ENCODE data around the gene CDC16.

CDC16 gene

GRCh38 chr13:114211446-114212157 lies 23.1 kb upstream of the CDC16 start:
- H3K36me3 ChIP-seq (replicated peaks): no peaks in the 10 kb centered on the region
- TF ChIP-seq CTCF (IDR thresholded peaks at IDR 0.05; ENCODE audit: low read depth, low read length, missing control alignments): no peak
- no peak overlapping the region for H3K27ac ChIP-seq
- in situ Hi-C loops (cut with HindIII; ENCODE audit: low pct_ligation_motif_present, low sequenced_read_pairs): no loop called here
- DNase-seq: no peak
- H3K4me3 ChIP-seq (ENCODE audit: low read depth, low read length): no peak overlapping the region
- no peaks in the 10 kb centered on the region for H3K27me3 ChIP-seq (replicated peaks)

- peak; percentile 47 for DNase-seq
- in situ Hi-C loops (cut with HindIII; ENCODE audit: low pct_ligation_motif_present, low sequenced_read_pairs): no loop called here
- Histone ChIP-seq H3K27me3 (replicated peaks) (no peaks in the 10 kb centered on the region), H3K27ac (no peak overlapping the region), H3K36me3 (replicated peaks) (no peaks in the 10 kb centered on the region), H3K4me3 (ENCODE audit: low read depth, low read length) (no peak overlapping the region)
- TF ChIP-seq CTCF (IDR thresholded peaks at IDR 0.05; ENCODE audit: low read depth, low read length, missing control alignments): no peak
These were observed 22.6 kb upstream of the CDC16 start for GRCh38 chr13:114212158-114212495.

GRCh38 chr13:114213980-114214379 lies 20.7 kb upstream of the CDC16 start:
- in situ Hi-C loops (cut with HindIII; ENCODE audit: low pct_ligation_motif_present, low sequenced_read_pairs): no loop called here
- TF ChIP-seq CTCF (IDR thresholded peaks at IDR 0.05; ENCODE audit: low read depth, low read length, missing control alignments): no peak
- no peaks in the 10 kb centered on the region for H3K36me3 ChIP-seq (replicated peaks)
- H3K27ac ChIP-seq: no peak overlapping the region
- DNase-seq: no peak
- H3K27me3 ChIP-seq (replicated peaks): no peaks in the 10 kb centered on the region
- no peak overlapping the region for H3K4me3 ChIP-seq (ENCODE audit: low read depth, low read length)

GRCh38 chr13:114219392-114219791 lies 15.3 kb upstream of the CDC16 start:
- no peak for TF ChIP-seq CTCF (IDR thresholded peaks at IDR 0.05; ENCODE audit: low read depth, low read length, missing control alignments)
- DNase-seq: no peak
- in situ Hi-C loops (cut with HindIII; ENCODE audit: low pct_ligation_motif_present, low sequenced_read_pairs): no loop called here
- H3K27ac ChIP-seq: no peak overlapping the region
- H3K4me3 ChIP-seq (ENCODE audit: low read depth, low read length): no peak overlapping the region
- no peaks in the 10 kb centered on the region for H3K36me3 ChIP-seq (replicated peaks)
- no peaks in the 10 kb centered on the region for H3K27me3 ChIP-seq (replicated peaks)

- in situ Hi-C loops (cut with HindIII; ENCODE audit: low pct_ligation_motif_present, low sequenced_read_pairs): no loop called here
- no peak overlapping the region for H3K27ac ChIP-seq
These were observed 12.2 kb upstream of the CDC16 start for GRCh38 chr13:114222461-114222968.

More at GRCh38 chr13:114222461-114222968, 12.2 kb upstream of the CDC16 start:
- H3K4me3 ChIP-seq (ENCODE audit: low read depth, low read length): no peak overlapping the region
- H3K36me3 ChIP-seq (replicated peaks): no peaks in the 10 kb centered on the region
- H3K27me3 ChIP-seq (replicated peaks): no peaks in the 10 kb centered on the region
- no peak for TF ChIP-seq CTCF (IDR thresholded peaks at IDR 0.05; ENCODE audit: low read depth, low read length, missing control alignments)
- peak; percentile 58 for DNase-seq

All from brain microvascular endothelial cell (primary cell).